HCT116 (cell line): ENCODE results near the gene YY1. TPM values are rescaled to one million over a fixed set of nuclear protein-coding genes. Genes with fewer than 3 reads are reported as not detected.

ENCODE experiments used
- ATAC-seq: fragments of 200-7000 bp; cut with Tn5 transposase; 2 replicates; pipeline ENCODE4 v1.9.1; 2020; ENCODE audit warnings: mild to moderate bottlenecking, moderate library complexity
- BruUV-seq: library from RNA; stranded (reverse); fragments of 400-500 nt; replicated peaks from 2 replicates; lab custom pipeline; 2021; lab: Mats Ljungman, UMichigan
- CTCF ChIA-PET: fragments of 300-600 bp; sonication (Branson Sonifier 250); formaldehyde crosslinking; loops from one replicate; lab custom pipeline; 2021; ENCODE audit warnings: antibody characterized with exemption; lab: Charles Lee
- POLR2A ChIA-PET: fragments of 300-600, 350-600 bp; sonication (Branson Sonifier 250); formaldehyde crosslinking; loops from one replicate; lab custom pipeline; 2021; ENCODE audit warnings: antibody characterized with exemption; lab: Charles Lee
- RAD21 ChIA-PET, 2 experiments: fragments of 300-600 bp; sonication (Branson Sonifier 250); formaldehyde crosslinking; loops; one replicate each; lab custom pipeline; 2023; ENCODE audit warnings: low total read pairs in 2 of 2; ENCODE audit not compliant: uncharacterized antibody in 2 of 2, unreplicated experiment in 2 of 2, low non-redundant PET in 1 of 2; lab: Charles Lee
- DNase-seq: peaks from one replicate; pipeline ENCODE4 v3.0.0-alpha.2; 2010; ENCODE audit warnings: low read depth, low spot score
- H2AFZ ChIP-seq: fragments of 200-600 bp; shearing (Covaris generic), sonication (generic); 2 replicates; pipeline ENCODE4 v1.6.1; 2017; ENCODE audit warnings: low read depth, mixed run types, mixed read lengths, antibody characterized with exemption, low read length; ENCODE audit not compliant: poor library complexity, severe bottlenecking
- H3K27ac ChIP-seq: 2 replicates; pipeline ENCODE4 v1.5.1; 2012; ENCODE audit warnings: low read depth, low read length
- H3K27me3 ChIP-seq: fragments of 200-600 bp; sonication (generic); 2 replicates; pipeline ENCODE4 v1.6.1; 2016; ENCODE audit warnings: mixed run types, low read length, mixed read lengths; ENCODE audit not compliant: insufficient read depth
- H3K36me3 ChIP-seq, 2 experiments: fragments of 200-500 bp in 1 of 2; fragments of 200-600 bp in 1 of 2; sonication (Bioruptor generic) in 1 of 2; sonication (generic) in 1 of 2; 2 replicates each; pipeline versions ENCODE4 v1.5.1 to v1.6.1; 2014 to 2016; ENCODE audit warnings: low read length in 2 of 2, inconsistent platforms in 1 of 2, mixed read lengths in 1 of 2, mixed run types in 1 of 2; ENCODE audit not compliant: insufficient read depth in 2 of 2, control insufficient read depth in 1 of 2
- H3K4me1 ChIP-seq, 2 experiments: fragments of 200-600 bp in 1 of 2; sonication (generic) in 1 of 2; 2 replicates each; pipeline versions ENCODE4 v1.5.1 to v1.6.1; 2012 to 2017; ENCODE audit warnings: low read length in 2 of 2, inconsistent platforms in 1 of 2, mild to moderate bottlenecking in 1 of 2, mixed read lengths in 1 of 2, mixed run types in 1 of 2, moderate library complexity in 1 of 2; ENCODE audit not compliant: insufficient read depth in 2 of 2, control insufficient read depth in 1 of 2
- H3K4me2 ChIP-seq: fragments of 200-600 bp; sonication (generic); 2 replicates; pipeline ENCODE4 v1.6.1; 2017; ENCODE audit warnings: mixed run types, low read length, mixed read lengths
- H3K4me3 ChIP-seq, 2 experiments: fragments of 200-600 bp in 1 of 2; sonication (generic) in 1 of 2; replicated peaks in 1 of 2; 2 replicates each; pipeline ENCODE4 v1.5.1; 2011 to 2016; ENCODE audit warnings: low read length in 2 of 2, control low read depth in 1 of 2, low read depth in 1 of 2, mild to moderate bottlenecking in 1 of 2, mixed read lengths in 1 of 2, mixed run types in 1 of 2
- H3K79me2 ChIP-seq: fragments of 200-600 bp; sonication (generic); 2 replicates; pipeline ENCODE4 v1.6.1; 2017; ENCODE audit warnings: mild to moderate bottlenecking, mixed run types, low read length, moderate library complexity, mixed read lengths; ENCODE audit not compliant: insufficient read depth
- H3K9ac ChIP-seq: fragments of 200-600 bp; sonication (generic); 2 replicates; pipeline ENCODE4 v1.6.1; 2016; ENCODE audit warnings: low read length, mixed read lengths
- H3K9me2 ChIP-seq: fragments of 200-600 bp; sonication (generic), shearing (Covaris generic); 2 replicates; pipeline ENCODE4 v1.6.1; 2017; ENCODE audit warnings: mixed run types, mild to moderate bottlenecking, moderate library complexity; ENCODE audit not compliant: insufficient read depth
- H3K9me3 ChIP-seq, 2 experiments: fragments of 200-500 bp in 1 of 2; fragments of 200-600 bp in 1 of 2; sonication (Bioruptor generic) in 1 of 2; sonication (generic) in 1 of 2; 2 replicates each; pipeline ENCODE4 v1.6.1; 2014 to 2017; ENCODE audit warnings: low read length in 2 of 2, mixed read lengths in 2 of 2, inconsistent platforms in 1 of 2, low read depth in 1 of 2, mild to moderate bottlenecking in 1 of 2, mixed run types in 1 of 2, moderate library complexity in 1 of 2; ENCODE audit not compliant: control insufficient read depth in 1 of 2, insufficient read depth in 1 of 2
- H4K20me1 ChIP-seq: fragments of 200-600 bp; sonication (generic), shearing (Covaris generic); 2 replicates; pipeline ENCODE4 v1.6.1; 2017; ENCODE audit warnings: mixed run types, mild to moderate bottlenecking, moderate library complexity; ENCODE audit not compliant: insufficient read depth
- CBX3 ChIP-seq: IDR thresholded peaks from 2 replicates; pipeline ENCODE4 v1.6.1; 2012; ENCODE audit warnings: low read depth
- CEBPB ChIP-seq: IDR thresholded peaks from 2 replicates; pipeline ENCODE4 v1.6.1; 2012; ENCODE audit warnings: low read depth
- EGR1 ChIP-seq: IDR thresholded peaks from 2 replicates; pipeline ENCODE4 v1.6.1; 2012; ENCODE audit warnings: low read depth
- ELF1 ChIP-seq: IDR thresholded peaks from 2 replicates; pipeline ENCODE4 v1.6.1; 2012; ENCODE audit warnings: low read depth, borderline replicate concordance
- EZH2 ChIP-seq: fragments of 200-600 bp; sonication (generic); IDR thresholded peaks from 2 replicates; pipeline ENCODE4 v1.6.1; 2017; ENCODE audit warnings: antibody characterized with exemption, mixed run types
- EZH2phosphoT487 ChIP-seq: fragments of 200-600 bp; IDR thresholded peaks from 2 replicates; pipeline ENCODE4 v1.6.1; 2018; ENCODE audit warnings: antibody characterized with exemption, borderline replicate concordance
- FOSL1 ChIP-seq: IDR thresholded peaks from 2 replicates; pipeline ENCODE4 v1.6.1; 2012; ENCODE audit warnings: low read depth
- JUND ChIP-seq: IDR thresholded peaks from 2 replicates; pipeline ENCODE4 v1.6.1; 2012
- POLR2A ChIP-seq: IDR thresholded peaks from 2 replicates; pipeline ENCODE4 v1.7.0; 2011; ENCODE audit warnings: borderline replicate concordance; ENCODE audit not compliant: insufficient read depth, insufficient read length; ENCODE audit errors: extremely low read depth
- POLR2AphosphoS5 ChIP-seq: IDR thresholded peaks from 2 replicates; pipeline ENCODE4 v1.6.1; 2011; ENCODE audit warnings: mild to moderate bottlenecking, low read depth, low read length, moderate library complexity
- SP1 ChIP-seq: IDR thresholded peaks from 2 replicates; pipeline ENCODE4 v1.6.1; 2012; ENCODE audit warnings: low read depth
- TCF7L2 ChIP-seq: IDR thresholded peaks from 2 replicates; pipeline ENCODE4 v1.7.0; 2011; ENCODE audit warnings: borderline replicate concordance, inconsistent platforms; ENCODE audit not compliant: insufficient read depth, insufficient read length; ENCODE audit errors: extremely low read depth
- YY1 ChIP-seq: IDR thresholded peaks from 2 replicates; pipeline ENCODE4 v1.6.1; 2011; ENCODE audit warnings: low read length, low read depth, moderate library complexity, mild to moderate bottlenecking; ENCODE audit not compliant: insufficient replicate concordance; ENCODE audit errors: extremely low read depth
- ZFX ChIP-seq: fragments of 450-650 bp; IDR thresholded peaks from 2 replicates; pipeline ENCODE4 v1.6.1; 2017
- intact Hi-C: fragments of 100-400 bp; cut with micrococcal nuclease; formaldehyde crosslinking; loops from 2 replicates; pipeline ENCODE4 v1.10.0; 2022
- total RNA-seq: library from RNA; stranded (reverse); gene quantifications from one replicate; pipeline ENCODE4 v1.2.1, GENCODE V29; 2021; ENCODE audit not compliant: unreplicated experiment
- TF ChIP-seq, protein P1 (sequence below): IDR thresholded peaks from 2 replicates; pipeline ENCODE4 v1.6.1; 2012
- TF ChIP-seq, protein P2 (sequence below): IDR thresholded peaks from 2 replicates; pipeline ENCODE4 v1.6.1; 2011; ENCODE audit warnings: mild to moderate bottlenecking, low read length, moderate library complexity; ENCODE audit not compliant: insufficient replicate concordance; ENCODE audit errors: extremely low read depth
- TF ChIP-seq, protein P3 (sequence below), 3 experiments: fragments of 200-600 bp in 1 of 3; sonication (generic) in 1 of 3; IDR thresholded peaks in 2 of 3; conservative IDR thresholded peaks in 1 of 3; 2 replicates each; pipeline ENCODE4 v1.5.1; 2012 to 2017; ENCODE audit warnings: low read depth in 2 of 3, low read length in 2 of 3, antibody characterized with exemption in 1 of 3, borderline replicate concordance in 1 of 3, control low read depth in 1 of 3, mild to moderate bottlenecking in 1 of 3, mixed read lengths in 1 of 3, mixed run types in 1 of 3, moderate library complexity in 1 of 3; ENCODE audit not compliant: insufficient read depth in 1 of 3
- TF ChIP-seq, protein P4 (sequence below): IDR thresholded peaks from 2 replicates; pipeline ENCODE4 v1.6.1; 2012

The YY1 gene
- total RNA-seq, 1 experiment from 2014 or later: 111 TPM

DNA sequence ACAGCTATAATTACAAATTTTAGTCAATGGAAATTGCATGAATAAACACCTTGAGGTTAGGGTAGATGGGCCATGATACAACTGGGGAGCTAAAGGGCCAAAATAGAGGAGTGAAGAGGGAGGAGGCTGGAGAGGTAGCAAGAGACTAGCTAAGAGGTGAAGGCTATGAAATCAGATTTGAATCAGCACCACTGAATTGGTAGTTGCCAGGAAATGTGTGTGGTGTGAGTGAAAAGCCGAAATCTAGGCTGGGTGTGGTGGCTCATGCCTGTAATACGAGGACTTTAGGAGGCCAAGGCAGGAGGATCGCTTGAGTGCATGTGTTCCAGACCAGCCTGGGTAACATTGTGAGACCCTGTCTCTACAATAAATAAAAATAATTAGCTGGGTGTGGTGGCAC is 22.7 kb downstream of the YY1 start:
- H3K4me3 ChIP-seq: no peak overlapping the region
- intact Hi-C loops: no loop called here
- H3K9ac ChIP-seq: no peak overlapping the region
- no peak overlapping the region for H2AFZ ChIP-seq
- no peak for ATAC-seq
- ChIA-PET POLR2A (no interaction called here), CTCF (interaction anchor here (1.0 kb wide), 1 partner anchor 15 kb away, joined by 3 read pairs; no protein-coding TSS in a partner anchor), RAD21 (no interaction called here)
- no peak for TF ChIP-seq POLR2A
- no peak for TF ChIP-seq POLR2AphosphoS5
- TF ChIP-seq, protein P1, sequence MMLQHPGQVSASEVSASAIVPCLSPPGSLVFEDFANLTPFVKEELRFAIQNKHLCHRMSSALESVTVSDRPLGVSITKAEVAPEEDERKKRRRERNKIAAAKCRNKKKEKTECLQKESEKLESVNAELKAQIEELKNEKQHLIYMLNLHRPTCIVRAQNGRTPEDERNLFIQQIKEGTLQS: no peak
- no peak for TF ChIP-seq YY1
- TF ChIP-seq EZH2: no peak
- TF ChIP-seq, protein P2, sequence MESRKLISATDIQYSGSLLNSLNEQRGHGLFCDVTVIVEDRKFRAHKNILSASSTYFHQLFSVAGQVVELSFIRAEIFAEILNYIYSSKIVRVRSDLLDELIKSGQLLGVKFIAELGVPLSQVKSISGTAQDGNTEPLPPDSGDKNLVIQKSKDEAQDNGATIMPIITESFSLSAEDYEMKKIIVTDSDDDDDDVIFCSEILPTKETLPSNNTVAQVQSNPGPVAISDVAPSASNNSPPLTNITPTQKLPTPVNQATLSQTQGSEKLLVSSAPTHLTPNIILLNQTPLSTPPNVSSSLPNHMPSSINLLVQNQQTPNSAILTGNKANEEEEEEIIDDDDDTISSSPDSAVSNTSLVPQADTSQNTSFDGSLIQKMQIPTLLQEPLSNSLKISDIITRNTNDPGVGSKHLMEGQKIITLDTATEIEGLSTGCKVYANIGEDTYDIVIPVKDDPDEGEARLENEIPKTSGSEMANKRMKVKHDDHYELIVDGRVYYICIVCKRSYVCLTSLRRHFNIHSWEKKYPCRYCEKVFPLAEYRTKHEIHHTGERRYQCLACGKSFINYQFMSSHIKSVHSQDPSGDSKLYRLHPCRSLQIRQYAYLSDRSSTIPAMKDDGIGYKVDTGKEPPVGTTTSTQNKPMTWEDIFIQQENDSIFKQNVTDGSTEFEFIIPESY: no peak
- no peak for TF ChIP-seq SP1
- TF ChIP-seq EZH2phosphoT487: no peak
- TF ChIP-seq, protein P3, sequence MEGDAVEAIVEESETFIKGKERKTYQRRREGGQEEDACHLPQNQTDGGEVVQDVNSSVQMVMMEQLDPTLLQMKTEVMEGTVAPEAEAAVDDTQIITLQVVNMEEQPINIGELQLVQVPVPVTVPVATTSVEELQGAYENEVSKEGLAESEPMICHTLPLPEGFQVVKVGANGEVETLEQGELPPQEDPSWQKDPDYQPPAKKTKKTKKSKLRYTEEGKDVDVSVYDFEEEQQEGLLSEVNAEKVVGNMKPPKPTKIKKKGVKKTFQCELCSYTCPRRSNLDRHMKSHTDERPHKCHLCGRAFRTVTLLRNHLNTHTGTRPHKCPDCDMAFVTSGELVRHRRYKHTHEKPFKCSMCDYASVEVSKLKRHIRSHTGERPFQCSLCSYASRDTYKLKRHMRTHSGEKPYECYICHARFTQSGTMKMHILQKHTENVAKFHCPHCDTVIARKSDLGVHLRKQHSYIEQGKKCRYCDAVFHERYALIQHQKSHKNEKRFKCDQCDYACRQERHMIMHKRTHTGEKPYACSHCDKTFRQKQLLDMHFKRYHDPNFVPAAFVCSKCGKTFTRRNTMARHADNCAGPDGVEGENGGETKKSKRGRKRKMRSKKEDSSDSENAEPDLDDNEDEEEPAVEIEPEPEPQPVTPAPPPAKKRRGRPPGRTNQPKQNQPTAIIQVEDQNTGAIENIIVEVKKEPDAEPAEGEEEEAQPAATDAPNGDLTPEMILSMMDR (IDR thresholded peaks at IDR 0.05 in 2 of 3, conservative IDR thresholded peaks at IDR 0.05 in 1 of 3; ENCODE audit: borderline replicate concordance in 1 of 3, insufficient read depth in 1 of 3, low read depth in 2 of 3, low read length in 2 of 3): no peak
- TF ChIP-seq JUND: no peak
- TF ChIP-seq ZFX: no peak
- TF ChIP-seq EGR1: no peak
- TF ChIP-seq TCF7L2: no peak
- TF ChIP-seq FOSL1: no peak
- no peak for TF ChIP-seq CEBPB
- TF ChIP-seq CBX3: no peak
- TF ChIP-seq, protein P4, sequence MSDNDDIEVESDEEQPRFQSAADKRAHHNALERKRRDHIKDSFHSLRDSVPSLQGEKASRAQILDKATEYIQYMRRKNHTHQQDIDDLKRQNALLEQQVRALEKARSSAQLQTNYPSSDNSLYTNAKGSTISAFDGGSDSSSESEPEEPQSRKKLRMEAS: no peak
- TF ChIP-seq ELF1: no peak
- no peaks in the 10 kb centered on the region for H3K4me1 ChIP-seq
- no peaks in the 10 kb centered on the region for H3K27me3 ChIP-seq
- H3K27ac ChIP-seq: no peak overlapping the region
- no TSS peak for BruUV-seq
- no peaks in the 10 kb centered on the region for H3K9me3 ChIP-seq
- H3K9me2 ChIP-seq: no peaks in the 10 kb centered on the region
- H4K20me1 ChIP-seq: peaks cover 28% of the 10 kb centered on the region; the same call in 1 of the 2 replicates
- H3K79me2 ChIP-seq: peaks cover 100% of the 10 kb centered on the region
- no peak overlapping the region for H3K4me2 ChIP-seq
- no peak for DNase-seq
- H3K36me3 ChIP-seq: peaks cover 6 to 15% of the 10 kb centered on the region in 2 experiments; a peak in 1 of 4 replicates
